Hepatocyte (in vitro differentiated cells): ENCODE measurements around the gene PRKCI. TPM values are rescaled to one million over a fixed set of nuclear protein-coding genes. Genes with fewer than 3 reads are reported as not detected.

Source experiments
- DNase-seq: peaks from one replicate; pipeline ENCODE4 v3.0.0-alpha.2; 2016; ENCODE audit warnings: low spot score
- H2AFZ ChIP-seq: fragments of 200-600 bp; sonication (generic); 2 replicates; pipeline ENCODE4 v1.6.0; 2016; ENCODE audit warnings: antibody characterized with exemption, mild to moderate bottlenecking
- H3K27ac ChIP-seq: fragments of 200-600 bp; sonication (generic); 2 replicates; pipeline ENCODE4 v1.5.1; 2016; ENCODE audit warnings: mild to moderate bottlenecking
- H3K27me3 ChIP-seq: fragments of 200-600 bp; sonication (generic); 2 replicates; pipeline ENCODE4 v1.6.1; 2016
- H3K36me3 ChIP-seq: fragments of 200-600 bp; sonication (generic); replicated peaks from 2 replicates; pipeline ENCODE4 v1.5.1; 2016; ENCODE audit warnings: low read depth; ENCODE audit not compliant: insufficient read depth
- H3K4me1 ChIP-seq: fragments of 200-600 bp; sonication (generic); 2 replicates; pipeline ENCODE4 v1.5.1; 2016; ENCODE audit warnings: mild to moderate bottlenecking, moderate library complexity; ENCODE audit not compliant: insufficient read depth
- H3K4me2 ChIP-seq: fragments of 200-600 bp; sonication (generic); 2 replicates; pipeline ENCODE4 v1.6.0; 2016
- H3K4me3 ChIP-seq: fragments of 200-600 bp; sonication (generic); 2 replicates; pipeline ENCODE4 v1.5.1; 2016; ENCODE audit warnings: mild to moderate bottlenecking
- H3K79me2 ChIP-seq: fragments of 200-600 bp; sonication (generic); 2 replicates; pipeline ENCODE4 v1.6.0; 2017; ENCODE audit warnings: mild to moderate bottlenecking
- H3K9me2 ChIP-seq: fragments of 200-600 bp; sonication (generic); replicated peaks from 2 replicates; pipeline ENCODE4 v1.6.0; 2017; ENCODE audit warnings: mild to moderate bottlenecking; ENCODE audit not compliant: insufficient read depth
- H3K9me3 ChIP-seq: fragments of 200-600 bp; sonication (generic); 2 replicates; pipeline ENCODE4 v1.5.1; 2016; ENCODE audit warnings: low read depth, mild to moderate bottlenecking
- H4K20me1 ChIP-seq: fragments of 200-600 bp; sonication (generic); 2 replicates; pipeline ENCODE4 v1.6.0; 2016; ENCODE audit warnings: mild to moderate bottlenecking; ENCODE audit not compliant: insufficient read depth, poor library complexity, severe bottlenecking
- CTCF ChIP-seq: fragments of 200-600 bp; sonication (generic); IDR thresholded peaks from 2 replicates; pipeline ENCODE4 v1.5.1; 2016; ENCODE audit warnings: antibody characterized with exemption, mild to moderate bottlenecking; ENCODE audit not compliant: poor library complexity
- EZH2 ChIP-seq: fragments of 200-600 bp; sonication (generic); IDR thresholded peaks from 2 replicates; pipeline ENCODE4 v1.6.1; 2016; ENCODE audit warnings: antibody characterized with exemption, mild to moderate bottlenecking, borderline replicate concordance
- EZH2phosphoT487 ChIP-seq: fragments of 200-600 bp; sonication (generic); IDR thresholded peaks from one replicate; pipeline ENCODE4 v1.6.1; 2018; ENCODE audit warnings: antibody characterized with exemption, mild to moderate bottlenecking, low read depth, moderate library complexity; ENCODE audit not compliant: unreplicated experiment, severe bottlenecking
- WGBS: methylation state at CpG from one replicate; pipeline ENCODE4 v1.1.6; 2016; ENCODE audit warnings: low lambda C conversion rate; ENCODE audit errors: missing lambda C conversion rate; 5-methylcytosine and 5-hydroxymethylcytosine counted together
- polyA plus RNA-seq: library from polyadenylated mRNA; unstranded; fragments of >200 nt; fragmentation: Nextera tagmentation; extraction: Ambion mirVana; gene quantifications from 2 replicates; pipeline ENCODE4 v1.2.1, GENCODE V29; 2016
- total RNA-seq: library from RNA; depleted of rRNA; stranded (reverse); fragments of >200 nt; gene quantifications from 2 replicates; pipeline ENCODE4 v1.2.3, GENCODE V29; 2014

The PRKCI gene
- total and polyA plus RNA-seq, 2 experiments from 2014 or later: 28.6 to 47.3 TPM

GRCh38 chr3:170222647-170223541 is 670 bp downstream of the PRKCI start:
- peak; percentile 63 for DNase-seq
- peak overlapping the region; percentile 65 for H3K4me3 ChIP-seq
- peaks cover 13% of the 10 kb centered on the region for H4K20me1 ChIP-seq
- H3K4me1 ChIP-seq: peaks cover 22% of the 10 kb centered on the region
- H3K27me3 ChIP-seq: no peaks in the 10 kb centered on the region
- H3K9me2 ChIP-seq: no peaks in the 10 kb centered on the region
- H3K9me3 ChIP-seq: no peaks in the 10 kb centered on the region
- peak overlapping the region; percentile 74 for H2AFZ ChIP-seq
- 1% methylated on average over 30 of the region's 42 CpGs for WGBS
- peaks cover 53% of the 10 kb centered on the region for H3K79me2 ChIP-seq
- TF ChIP-seq EZH2 (no peak), EZH2phosphoT487 (no peak), CTCF (no peak)
- no peaks in the 10 kb centered on the region for H3K36me3 ChIP-seq
- H3K4me2 ChIP-seq: peak overlapping the region; percentile 85
- H3K27ac ChIP-seq: peak overlapping the region; percentile 95

GRCh38 chr3:170225166-170225565 is 2.9 kb downstream of the PRKCI start:
- Histone ChIP-seq H3K79me2 (peaks cover 76% of the 10 kb centered on the region), H3K27me3 (no peaks in the 10 kb centered on the region), H3K4me1 (peaks cover 27% of the 10 kb centered on the region), H3K4me3 (no peak overlapping the region), H3K27ac (no peak overlapping the region), H3K9me3 (no peaks in the 10 kb centered on the region), H3K4me2 (peak overlapping the region; percentile 85), H3K36me3 (no peaks in the 10 kb centered on the region), H4K20me1 (peaks cover 15% of the 10 kb centered on the region), H3K9me2 (no peaks in the 10 kb centered on the region), H2AFZ (no peak overlapping the region)
- no peak for DNase-seq
- 47% methylated on average over 1 of the region's 1 CpG for WGBS
- no peak for TF ChIP-seq EZH2

- Histone ChIP-seq H3K36me3 (no peaks in the 10 kb centered on the region), H3K27ac (no peak overlapping the region), H3K4me3 (no peak overlapping the region), H3K9me3 (no peaks in the 10 kb centered on the region), H3K27me3 (no peaks in the 10 kb centered on the region), H3K9me2 (no peaks in the 10 kb centered on the region), H3K4me2 (peak overlapping the region; percentile 12), H3K4me1 (peaks cover 27% of the 10 kb centered on the region), H3K79me2 (peaks cover 89% of the 10 kb centered on the region), H4K20me1 (peaks cover 15% of the 10 kb centered on the region), H2AFZ (no peak overlapping the region)
- no peak for DNase-seq
- WGBS: 72% methylated on average over 1 of the region's 1 CpG
- no peak for TF ChIP-seq CTCF
- TF ChIP-seq EZH2: no peak
- no peak for TF ChIP-seq EZH2phosphoT487
These were observed 4.3 kb downstream of the PRKCI start for GRCh38 chr3:170226426-170226960.

GRCh38 chr3:170228093-170228766 is 6.0 kb downstream of the PRKCI start:
- no peak for DNase-seq
- Histone ChIP-seq H3K79me2 (peaks cover 98% of the 10 kb centered on the region), H3K9me2 (no peaks in the 10 kb centered on the region), H3K4me1 (peaks cover 27% of the 10 kb centered on the region), H3K36me3 (no peaks in the 10 kb centered on the region), H3K27ac (no peak overlapping the region), H4K20me1 (peaks cover 15% of the 10 kb centered on the region), H3K9me3 (no peaks in the 10 kb centered on the region), H3K27me3 (no peaks in the 10 kb centered on the region), H3K4me3 (no peak overlapping the region), H2AFZ (no peak overlapping the region), H3K4me2 (no peak overlapping the region)
- 74% methylated on average over 2 of the region's 2 CpGs for WGBS
- TF ChIP-seq CTCF (no peak), EZH2 (no peak), EZH2phosphoT487 (no peak)
